T-helper 22 cell (primary cell): ENCODE results near the gene NCF4.

Experiments used
- DNase-seq: peaks from one replicate; pipeline ENCODE4 v3.0.0-alpha.2; 2020; ENCODE audit warnings: low read depth

The NCF4 gene

GRCh38 chr22:36864454-36865215 lies 3.8 kb downstream of the NCF4 start:
- DNase-seq: no peak

- DNase-seq: no peak
Observed at GRCh38 chr22:36865346-36865745, 4.5 kb downstream of the NCF4 start.

GRCh38 chr22:36867695-36868094 lies 6.9 kb downstream of the NCF4 start:
- no peak for DNase-seq

- DNase-seq: no peak
Observed at GRCh38 chr22:36868546-36869181, 7.9 kb downstream of the NCF4 start.

- DNase-seq: no peak
Observed at GRCh38 chr22:36870250-36870649, 9.4 kb downstream of the NCF4 start.

GRCh38 chr22:36871669-36872081 lies 10.9 kb downstream of the NCF4 start:
- DNase-seq: no peak

- no peak for DNase-seq
Observed at GRCh38 chr22:36872084-36872483, 11.3 kb downstream of the NCF4 start.

GRCh38 chr22:36872866-36873498 lies 12.2 kb downstream of the NCF4 start:
- no peak for DNase-seq

GRCh38 chr22:36873614-36874308 lies 13.0 kb downstream of the NCF4 start:
- no peak for DNase-seq

GRCh38 chr22:36874309-36874696 lies 13.5 kb downstream of the NCF4 start:
- DNase-seq: no peak

GRCh38 chr22:36874736-36875135 lies 13.9 kb downstream of the NCF4 start:
- DNase-seq: no peak

GRCh38 chr22:36875741-36876140 lies 14.9 kb downstream of the NCF4 start:
- no peak for DNase-seq

- no peak for DNase-seq
Observed at GRCh38 chr22:36879775-36880174, 19.0 kb downstream of the NCF4 start.

- DNase-seq: no peak
Observed at GRCh38 chr22:36881504-36882245, 20.9 kb downstream of the NCF4 start.

- DNase-seq: no peak
Observed at GRCh38 chr22:36884349-36885158, 23.7 kb downstream of the NCF4 start.

GRCh38 chr22:36885474-36885873 lies 24.7 kb downstream of the NCF4 start:
- no peak for DNase-seq

- DNase-seq: no peak
Observed at GRCh38 chr22:36886016-36886415, 25.2 kb downstream of the NCF4 start.

GRCh38 chr22:36887162-36887561 lies 26.4 kb downstream of the NCF4 start:
- no peak for DNase-seq

- no peak for DNase-seq
Observed at GRCh38 chr22:36891646-36892045, 30.8 kb downstream of the NCF4 start.

- no peak for DNase-seq
Observed at GRCh38 chr22:36892292-36892691, 31.5 kb downstream of the NCF4 start.

GRCh38 chr22:36893262-36893661 lies 32.5 kb downstream of the NCF4 start:
- DNase-seq: no peak
